Measurements from ENCODE around the gene CIT. TPM values are rescaled to one million over a fixed set of nuclear protein-coding genes. Genes with fewer than 3 reads are reported as not detected.

Gene CIT
- total RNA-seq, 1 donor from 2014 or later: 18.0 TPM

GRCh38 chr12:119685375-119685774, 191.7 kb downstream of the CIT start:
- DNase-seq: no peak
- intact Hi-C loops (cut with DNase I): no loop called here

GRCh38 chr12:119684711-119685369, 192.3 kb downstream of the CIT start:
- no peak for TF ChIP-seq CTCF (IDR thresholded peaks at IDR 0.05)
- Histone ChIP-seq H3K27me3 (ENCODE audit: low read depth) (no peaks in the 10 kb centered on the region), H3K36me3 (peaks cover 26% of the 10 kb centered on the region), H3K9me3 (no peaks in the 10 kb centered on the region), H3K4me1 (peaks cover 4% of the 10 kb centered on the region), H3K4me3 (no peak overlapping the region), H3K27ac (peak overlapping the region; percentile 7)
- intact Hi-C loops (cut with DNase I): no loop called here
- ATAC-seq (no peak), DNase-seq (no peak)

More at GRCh38 chr12:119685375-119685774, 191.7 kb downstream of the CIT start:
- H3K27ac ChIP-seq: peak overlapping the region; percentile 7
- ATAC-seq: no peak
- H3K9me3 ChIP-seq: no peaks in the 10 kb centered on the region
- peaks cover 4% of the 10 kb centered on the region for H3K4me1 ChIP-seq
- TF ChIP-seq CTCF (IDR thresholded peaks at IDR 0.05): no peak
- H3K4me3 ChIP-seq: no peak overlapping the region
- H3K36me3 ChIP-seq: peaks cover 20% of the 10 kb centered on the region
- no peaks in the 10 kb centered on the region for H3K27me3 ChIP-seq (ENCODE audit: low read depth)

- ATAC-seq (no peak), DNase-seq (no peak)
- Histone ChIP-seq H3K36me3 (peaks cover 36% of the 10 kb centered on the region), H3K9me3 (no peaks in the 10 kb centered on the region), H3K4me1 (peaks cover 12% of the 10 kb centered on the region), H3K4me3 (no peak overlapping the region), H3K27ac (peak overlapping the region; percentile 7), H3K27me3 (ENCODE audit: low read depth) (no peaks in the 10 kb centered on the region)
- intact Hi-C loops (cut with DNase I): no loop called here
- no peak for TF ChIP-seq CTCF (IDR thresholded peaks at IDR 0.05)
These were observed 193.3 kb downstream of the CIT start for GRCh38 chr12:119683816-119684215.

- TF ChIP-seq CTCF (IDR thresholded peaks at IDR 0.05): no peak
- peaks cover 12% of the 10 kb centered on the region for H3K4me1 ChIP-seq
These were observed 193.7 kb downstream of the CIT start for GRCh38 chr12:119683413-119683812.

GRCh38 chr12:119682639-119683252, 194.4 kb downstream of the CIT start:
- Histone ChIP-seq H3K27ac (peak overlapping the region; percentile 26), H3K9me3 (no peaks in the 10 kb centered on the region), H3K4me3 (no peak overlapping the region), H3K27me3 (ENCODE audit: low read depth) (no peaks in the 10 kb centered on the region), H3K36me3 (peaks cover 46% of the 10 kb centered on the region), H3K4me1 (peaks cover 12% of the 10 kb centered on the region)
- ATAC-seq: peak; percentile 43 to 46
- intact Hi-C loops (cut with DNase I): no loop called here
- no peak for DNase-seq
- no peak for TF ChIP-seq CTCF (IDR thresholded peaks at IDR 0.05)

More at GRCh38 chr12:119683413-119683812, 193.7 kb downstream of the CIT start:
- peaks cover 40% of the 10 kb centered on the region for H3K36me3 ChIP-seq
- H3K27ac ChIP-seq: no peak overlapping the region
- ATAC-seq (no peak), DNase-seq (no peak)
- intact Hi-C loops (cut with DNase I): no loop called here
- H3K4me3 ChIP-seq: no peak overlapping the region
- no peaks in the 10 kb centered on the region for H3K9me3 ChIP-seq
- H3K27me3 ChIP-seq (ENCODE audit: low read depth): no peaks in the 10 kb centered on the region

All from lower lobe of right lung (tissue), 2 donors.